Liver (tissue), 9 donors: ENCODE results near the gene FLOT1. TPM values are rescaled to one million over a fixed set of nuclear protein-coding genes. Genes with fewer than 3 reads are reported as not detected.

Experiments used
- DNase-seq: peaks from one replicate; pipeline ENCODE4 v3.0.0-alpha.2; 2017; ENCODE audit warnings: low spot score
- H3K27ac ChIP-seq, 2 donors: one replicate each; pipeline ENCODE4 v1.7.0; 2013; ENCODE audit warnings: inconsistent platforms in 2 of 2, low read length in 2 of 2, control low read depth in 1 of 2, low read depth in 1 of 2, mild to moderate bottlenecking in 1 of 2
- H3K27me3 ChIP-seq, 4 donors: one replicate each; pipeline versions ENCODE4 v1.6.1 to v1.7.0; 2013; ENCODE audit warnings: low read length in 3 of 4, inconsistent platforms in 1 of 4, mild to moderate bottlenecking in 1 of 4, moderate library complexity in 1 of 4; ENCODE audit not compliant: control insufficient read depth in 4 of 4, insufficient read depth in 4 of 4
- H3K36me3 ChIP-seq, 4 donors: one replicate each; pipeline versions ENCODE4 v1.6.1 to v1.7.0; 2013; ENCODE audit warnings: low read length in 3 of 4, mild to moderate bottlenecking in 3 of 4, low read depth in 1 of 4, moderate library complexity in 1 of 4; ENCODE audit not compliant: control insufficient read depth in 4 of 4, insufficient read depth in 3 of 4
- H3K4me1 ChIP-seq, 4 donors: one replicate each; pipeline versions ENCODE4 v1.6.1 to v1.7.0; 2013; ENCODE audit warnings: low read length in 3 of 4, mild to moderate bottlenecking in 3 of 4, moderate library complexity in 1 of 4; ENCODE audit not compliant: control insufficient read depth in 4 of 4, insufficient read depth in 4 of 4
- H3K4me3 ChIP-seq, 3 donors: one replicate each; pipeline versions ENCODE4 v1.6.1 to v1.7.0; 2013; ENCODE audit warnings: low read length in 3 of 3, control low read depth in 1 of 3, low read depth in 1 of 3, mild to moderate bottlenecking in 1 of 3
- H3K9ac ChIP-seq, 2 donors: one replicate each; pipeline ENCODE4 v1.7.0; 2013; ENCODE audit warnings: low read length in 2 of 2, mild to moderate bottlenecking in 2 of 2, moderate library complexity in 2 of 2, control low read depth in 1 of 2, low read depth in 1 of 2
- H3K9me3 ChIP-seq, 4 donors: one replicate each; pipeline versions ENCODE4 v1.6.1 to v1.7.0; 2013; ENCODE audit warnings: low read length in 3 of 4; ENCODE audit not compliant: control insufficient read depth in 4 of 4
- EGR1 ChIP-seq, 2 donors: IDR thresholded peaks; 2 replicates each; pipeline ENCODE4 v1.6.1; 2016 to 2018; ENCODE audit warnings: antibody characterized with exemption in 2 of 2, low read depth in 2 of 2
- FOXA1 ChIP-seq: IDR thresholded peaks from 2 replicates; pipeline ENCODE4 v1.6.1; 2016; ENCODE audit warnings: antibody characterized with exemption
- FOXA2 ChIP-seq: IDR thresholded peaks from 2 replicates; pipeline ENCODE4 v1.6.1; 2016; ENCODE audit warnings: antibody characterized with exemption
- JUND ChIP-seq, 2 donors: IDR thresholded peaks; 2 replicates each; pipeline ENCODE4 v1.6.1; 2016; ENCODE audit warnings: antibody characterized with exemption in 2 of 2
- NR2F2 ChIP-seq: IDR thresholded peaks from 2 replicates; pipeline ENCODE4 v1.6.1; 2016; ENCODE audit warnings: antibody characterized with exemption
- RXRA ChIP-seq, 2 donors: IDR thresholded peaks; 2 replicates each; pipeline ENCODE4 v1.6.1; 2017 to 2018; ENCODE audit warnings: antibody characterized with exemption in 2 of 2, mild to moderate bottlenecking in 1 of 2
- SP1 ChIP-seq: IDR thresholded peaks from 2 replicates; pipeline ENCODE4 v1.6.1; 2018; ENCODE audit warnings: antibody characterized with exemption, mild to moderate bottlenecking
- YY1 ChIP-seq: IDR thresholded peaks from 2 replicates; pipeline ENCODE4 v1.6.1; 2016; ENCODE audit warnings: antibody characterized with exemption, mild to moderate bottlenecking
- WGBS: extraction: QIAGEN DNeasy Blood & Tissue Kit; methylation state at CpG from one replicate; pipeline ENCODE4 v1.1.7; 2013; 5-methylcytosine and 5-hydroxymethylcytosine counted together
- polyA plus RNA-seq, 2 donors: library from polyadenylated mRNA; stranded (reverse) in 1 of 2; unstranded in 1 of 2; fragments of 200-250 nt in 1 of 2; fragments of >200 nt in 1 of 2; fragmentation: Nextera tagmentation in 1 of 2; extraction: Ambion mirVana in 1 of 2; gene quantifications; one replicate each; pipeline versions ENCODE4 v1.2.1 to v1.2.3, GENCODE V29; 2013 to 2015
- total RNA-seq, 2 donors: library from RNA; depleted of rRNA; stranded (reverse); fragments of >200 nt; gene quantifications; one replicate each; pipeline ENCODE4 v1.2.3, GENCODE V29; 2014
- TF ChIP-seq, protein P1 (sequence below): IDR thresholded peaks from 2 replicates; pipeline ENCODE4 v1.6.1; 2016; ENCODE audit warnings: antibody characterized with exemption
- TF ChIP-seq, protein P2 (sequence below): IDR thresholded peaks from 2 replicates; pipeline ENCODE4 v1.6.1; 2016; ENCODE audit warnings: antibody characterized with exemption
- TF ChIP-seq, protein P3 (sequence below): IDR thresholded peaks from 2 replicates; pipeline ENCODE4 v1.6.1; 2016; ENCODE audit warnings: antibody characterized with exemption
- TF ChIP-seq, protein P4 (sequence below): fragments of 150-350 bp; IDR thresholded peaks from 2 replicates; pipeline ENCODE4 v1.5.1; 2017; ENCODE audit warnings: improper control_type of control experiment, low read depth, low read length; ENCODE audit not compliant: missing input control
- TF ChIP-seq, protein P5 (sequence below): IDR thresholded peaks from 2 replicates; pipeline ENCODE4 v1.6.1; 2016; ENCODE audit warnings: antibody characterized with exemption, mild to moderate bottlenecking
- donor health status: healthy.
- donor health status: healthy.
- donor health status: healthy.
- donor health status: healthy.
- donor health status: healthy.

Gene FLOT1
- total and polyA plus RNA-seq, 4 donors, result 38.6 to 99.8 (median 59.5) TPM

DNA sequence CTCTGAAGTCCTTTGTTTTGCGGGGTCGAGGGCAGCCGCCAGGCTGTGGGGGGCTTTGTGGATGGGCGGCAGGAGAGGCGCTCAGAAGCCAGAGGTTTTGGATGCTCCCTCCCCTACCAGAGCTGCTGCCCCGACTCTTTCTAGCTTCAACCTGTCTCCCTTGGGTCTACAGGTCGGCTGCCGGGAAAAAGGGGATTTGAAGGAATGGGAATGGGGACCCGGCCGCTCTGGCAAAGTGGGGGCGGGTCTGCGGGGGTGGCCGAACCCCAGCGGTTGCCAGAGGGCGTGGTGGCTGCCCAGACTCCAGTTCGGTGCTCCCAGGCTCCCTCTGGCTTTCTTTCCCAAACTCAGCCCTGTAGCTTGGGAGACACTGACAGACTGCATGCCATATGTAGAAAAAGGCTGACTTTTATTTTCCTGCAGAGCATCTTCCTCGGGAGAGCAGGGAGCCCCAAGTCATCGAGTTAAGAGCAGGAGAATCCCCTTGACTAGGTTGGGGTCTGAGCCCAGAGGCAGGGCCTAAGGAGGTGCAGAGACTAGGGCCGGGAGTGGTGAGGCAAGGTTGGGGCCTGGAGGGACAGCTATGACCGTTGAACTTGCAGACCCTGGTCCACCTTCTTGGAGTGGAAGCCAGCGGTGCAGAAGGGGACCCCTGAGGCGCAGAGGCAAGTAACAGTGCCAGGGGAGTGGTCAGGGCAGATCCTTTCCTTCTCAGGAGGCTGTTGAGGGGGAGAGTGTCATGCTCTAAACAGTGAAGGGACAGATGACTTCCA, 54.6 kb downstream of the FLOT1 start (continued):
- TF ChIP-seq, protein P1, sequence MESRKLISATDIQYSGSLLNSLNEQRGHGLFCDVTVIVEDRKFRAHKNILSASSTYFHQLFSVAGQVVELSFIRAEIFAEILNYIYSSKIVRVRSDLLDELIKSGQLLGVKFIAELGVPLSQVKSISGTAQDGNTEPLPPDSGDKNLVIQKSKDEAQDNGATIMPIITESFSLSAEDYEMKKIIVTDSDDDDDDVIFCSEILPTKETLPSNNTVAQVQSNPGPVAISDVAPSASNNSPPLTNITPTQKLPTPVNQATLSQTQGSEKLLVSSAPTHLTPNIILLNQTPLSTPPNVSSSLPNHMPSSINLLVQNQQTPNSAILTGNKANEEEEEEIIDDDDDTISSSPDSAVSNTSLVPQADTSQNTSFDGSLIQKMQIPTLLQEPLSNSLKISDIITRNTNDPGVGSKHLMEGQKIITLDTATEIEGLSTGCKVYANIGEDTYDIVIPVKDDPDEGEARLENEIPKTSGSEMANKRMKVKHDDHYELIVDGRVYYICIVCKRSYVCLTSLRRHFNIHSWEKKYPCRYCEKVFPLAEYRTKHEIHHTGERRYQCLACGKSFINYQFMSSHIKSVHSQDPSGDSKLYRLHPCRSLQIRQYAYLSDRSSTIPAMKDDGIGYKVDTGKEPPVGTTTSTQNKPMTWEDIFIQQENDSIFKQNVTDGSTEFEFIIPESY, result no peak
- TF ChIP-seq FOXA1 (no peak), RXRA (IDR thresholded peaks at IDR 0.05) (no peak)
- TF ChIP-seq, protein P2, sequence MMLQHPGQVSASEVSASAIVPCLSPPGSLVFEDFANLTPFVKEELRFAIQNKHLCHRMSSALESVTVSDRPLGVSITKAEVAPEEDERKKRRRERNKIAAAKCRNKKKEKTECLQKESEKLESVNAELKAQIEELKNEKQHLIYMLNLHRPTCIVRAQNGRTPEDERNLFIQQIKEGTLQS, result no peak

DNA sequence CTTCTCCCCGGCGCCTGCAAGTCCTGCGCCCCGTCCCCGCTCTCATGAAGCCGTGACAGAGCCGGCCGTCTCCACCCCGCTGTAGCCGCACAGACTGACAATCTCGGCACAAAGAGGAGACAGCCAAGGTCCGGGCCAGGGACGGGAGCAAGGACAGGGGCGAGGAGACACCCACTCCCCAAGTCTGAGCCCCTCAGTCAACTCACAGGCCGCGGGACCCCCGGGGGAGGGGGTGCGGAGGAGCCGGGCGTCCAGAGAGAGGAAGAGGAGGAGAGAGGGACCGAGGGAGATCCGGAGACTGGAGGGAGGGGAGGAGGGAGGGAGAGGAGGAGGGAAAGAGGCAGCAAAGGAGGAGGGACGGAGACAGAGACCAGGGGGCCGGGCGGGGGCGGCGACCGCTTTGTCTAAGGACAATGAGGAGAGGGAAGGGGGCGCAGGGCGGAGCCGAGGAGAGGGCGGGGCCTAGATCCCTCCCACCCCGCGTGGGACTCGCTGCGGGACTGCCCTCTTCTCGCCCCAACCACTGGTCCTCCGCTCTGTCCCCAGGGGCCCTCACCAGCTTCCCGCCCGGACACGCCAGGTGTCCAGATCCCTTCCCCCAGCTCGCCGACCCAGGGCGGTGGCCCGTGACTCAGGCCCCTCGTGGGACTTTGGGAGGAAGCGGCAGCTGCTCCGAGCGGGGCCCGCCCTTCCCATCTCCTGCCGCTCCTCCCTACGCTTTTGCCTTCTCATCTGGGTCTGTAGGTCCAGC, 55.4 kb downstream of the FLOT1 start:
- H3K4me3 ChIP-seq, result peak overlapping the region; percentile 60 to 77 (median 60)
- H3K27me3 ChIP-seq, result no peaks in the 10 kb centered on the region
- WGBS, result under 1% methylated on average over 52 of the region's 52 CpGs
- peaks cover 21 to 74% (median 60%) of the 10 kb centered on the region in 4 donors for H3K4me1 ChIP-seq
- H3K9me3 ChIP-seq, result no peaks in the 10 kb centered on the region
- peak; percentile 29 for TF ChIP-seq NR2F2
- TF ChIP-seq FOXA2, result no peak
- TF ChIP-seq RXRA (IDR thresholded peaks at IDR 0.05), result peak in 1 of 2 donors; percentile 42
- TF ChIP-seq, protein P3, sequence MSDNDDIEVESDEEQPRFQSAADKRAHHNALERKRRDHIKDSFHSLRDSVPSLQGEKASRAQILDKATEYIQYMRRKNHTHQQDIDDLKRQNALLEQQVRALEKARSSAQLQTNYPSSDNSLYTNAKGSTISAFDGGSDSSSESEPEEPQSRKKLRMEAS, result no peak
- TF ChIP-seq, protein P1, result no peak
- peak; percentile 46 for TF ChIP-seq SP1
- peak; percentile 9 for TF ChIP-seq YY1
- TF ChIP-seq JUND (IDR thresholded peaks at IDR 0.05), result no peak
- no peak for TF ChIP-seq FOXA1
- TF ChIP-seq, protein P4, sequence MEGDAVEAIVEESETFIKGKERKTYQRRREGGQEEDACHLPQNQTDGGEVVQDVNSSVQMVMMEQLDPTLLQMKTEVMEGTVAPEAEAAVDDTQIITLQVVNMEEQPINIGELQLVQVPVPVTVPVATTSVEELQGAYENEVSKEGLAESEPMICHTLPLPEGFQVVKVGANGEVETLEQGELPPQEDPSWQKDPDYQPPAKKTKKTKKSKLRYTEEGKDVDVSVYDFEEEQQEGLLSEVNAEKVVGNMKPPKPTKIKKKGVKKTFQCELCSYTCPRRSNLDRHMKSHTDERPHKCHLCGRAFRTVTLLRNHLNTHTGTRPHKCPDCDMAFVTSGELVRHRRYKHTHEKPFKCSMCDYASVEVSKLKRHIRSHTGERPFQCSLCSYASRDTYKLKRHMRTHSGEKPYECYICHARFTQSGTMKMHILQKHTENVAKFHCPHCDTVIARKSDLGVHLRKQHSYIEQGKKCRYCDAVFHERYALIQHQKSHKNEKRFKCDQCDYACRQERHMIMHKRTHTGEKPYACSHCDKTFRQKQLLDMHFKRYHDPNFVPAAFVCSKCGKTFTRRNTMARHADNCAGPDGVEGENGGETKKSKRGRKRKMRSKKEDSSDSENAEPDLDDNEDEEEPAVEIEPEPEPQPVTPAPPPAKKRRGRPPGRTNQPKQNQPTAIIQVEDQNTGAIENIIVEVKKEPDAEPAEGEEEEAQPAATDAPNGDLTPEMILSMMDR, result no peak
- TF ChIP-seq EGR1 (IDR thresholded peaks at IDR 0.05; ENCODE audit: low read depth in 2 of 2), result peak; percentile 41 to 42
- TF ChIP-seq, protein P5, sequence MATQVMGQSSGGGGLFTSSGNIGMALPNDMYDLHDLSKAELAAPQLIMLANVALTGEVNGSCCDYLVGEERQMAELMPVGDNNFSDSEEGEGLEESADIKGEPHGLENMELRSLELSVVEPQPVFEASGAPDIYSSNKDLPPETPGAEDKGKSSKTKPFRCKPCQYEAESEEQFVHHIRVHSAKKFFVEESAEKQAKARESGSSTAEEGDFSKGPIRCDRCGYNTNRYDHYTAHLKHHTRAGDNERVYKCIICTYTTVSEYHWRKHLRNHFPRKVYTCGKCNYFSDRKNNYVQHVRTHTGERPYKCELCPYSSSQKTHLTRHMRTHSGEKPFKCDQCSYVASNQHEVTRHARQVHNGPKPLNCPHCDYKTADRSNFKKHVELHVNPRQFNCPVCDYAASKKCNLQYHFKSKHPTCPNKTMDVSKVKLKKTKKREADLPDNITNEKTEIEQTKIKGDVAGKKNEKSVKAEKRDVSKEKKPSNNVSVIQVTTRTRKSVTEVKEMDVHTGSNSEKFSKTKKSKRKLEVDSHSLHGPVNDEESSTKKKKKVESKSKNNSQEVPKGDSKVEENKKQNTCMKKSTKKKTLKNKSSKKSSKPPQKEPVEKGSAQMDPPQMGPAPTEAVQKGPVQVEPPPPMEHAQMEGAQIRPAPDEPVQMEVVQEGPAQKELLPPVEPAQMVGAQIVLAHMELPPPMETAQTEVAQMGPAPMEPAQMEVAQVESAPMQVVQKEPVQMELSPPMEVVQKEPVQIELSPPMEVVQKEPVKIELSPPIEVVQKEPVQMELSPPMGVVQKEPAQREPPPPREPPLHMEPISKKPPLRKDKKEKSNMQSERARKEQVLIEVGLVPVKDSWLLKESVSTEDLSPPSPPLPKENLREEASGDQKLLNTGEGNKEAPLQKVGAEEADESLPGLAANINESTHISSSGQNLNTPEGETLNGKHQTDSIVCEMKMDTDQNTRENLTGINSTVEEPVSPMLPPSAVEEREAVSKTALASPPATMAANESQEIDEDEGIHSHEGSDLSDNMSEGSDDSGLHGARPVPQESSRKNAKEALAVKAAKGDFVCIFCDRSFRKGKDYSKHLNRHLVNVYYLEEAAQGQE, result no peak
- H3K27ac ChIP-seq, result peak overlapping the region; percentile 97 to 99
- peak; percentile 69 for DNase-seq
- H3K9ac ChIP-seq, result peak overlapping the region; percentile 30 to 77
- H3K36me3 ChIP-seq, result no peaks in the 10 kb centered on the region
